Activated naive CD4-positive, alpha-beta T cell treated with Interleukin-2 at 50 U/mL for 16 hours (primary cell): Measurements from ENCODE around the gene PRR14L.

Source experiments
- DNase-seq: peaks from one replicate; pipeline ENCODE4 v3.0.0-alpha.2; 2020

PRR14L gene

GRCh38 chr22:31637891-31638618 lies 111.9 kb downstream of the PRR14L start:
- DNase-seq: no peak

- no peak for DNase-seq
These were observed 112.5 kb downstream of the PRR14L start for GRCh38 chr22:31637447-31637890.

- no peak for DNase-seq
These were observed 114.2 kb downstream of the PRR14L start for GRCh38 chr22:31635638-31636306.

GRCh38 chr22:31631436-31631835 lies 118.5 kb downstream of the PRR14L start:
- no peak for DNase-seq
